Gastroesophageal sphincter (tissue), 4 donors: Measurements from ENCODE around the gene FLNA. TPM values are rescaled to one million over a fixed set of nuclear protein-coding genes. Genes with fewer than 3 reads are reported as not detected.

ENCODE experiments used
- ATAC-seq: fragments of 150-250 bp; one replicate; pipeline ENCODE4 v1.9.1; 2016; ENCODE audit warnings: mild to moderate bottlenecking, moderate library complexity
- H3K27ac ChIP-seq, 4 donors: fragments of 200-600 bp; sonication (generic) in 3 of 4; 1 replicate in 3 of 4; 2 replicates in 1 of 4; pipeline ENCODE4 v1.5.1; 2016 to 2019
- H3K27me3 ChIP-seq: fragments of 200-600 bp; sonication (generic); one replicate; pipeline ENCODE4 v1.5.1; 2019
- H3K36me3 ChIP-seq, 2 donors: fragments of 200-600 bp; sonication (generic); one replicate each; pipeline ENCODE4 v1.5.1; 2019; ENCODE audit warnings: control low read depth in 1 of 2
- H3K4me1 ChIP-seq, 3 donors: fragments of 200-600 bp; sonication (generic); 1 replicate in 2 of 3; 2 replicates in 1 of 3; pipeline ENCODE4 v1.5.1; 2016 to 2019; ENCODE audit warnings: control low read depth in 2 of 3
- H3K4me3 ChIP-seq, 2 donors: fragments of 200-600 bp; sonication (generic); one replicate each; pipeline ENCODE4 v1.5.1; 2019; ENCODE audit warnings: mild to moderate bottlenecking in 1 of 2, moderate library complexity in 1 of 2
- H3K9me3 ChIP-seq, 3 donors: fragments of 200-600 bp; sonication (generic); one replicate each; pipeline ENCODE4 v1.5.1; 2017 to 2019; ENCODE audit warnings: control low read depth in 2 of 3
- EP300 ChIP-seq: sonication (generic); formaldehyde crosslinking; IDR thresholded peaks from one replicate; pipeline ENCODE4 v1.6.1; 2017; ENCODE audit warnings: antibody characterized with exemption, mild to moderate bottlenecking
- POLR2A ChIP-seq, 2 donors: fragments of 450-650 bp; IDR thresholded peaks; one replicate each; pipeline ENCODE4 v1.6.1; 2017; ENCODE audit warnings: antibody characterized with exemption in 2 of 2, mild to moderate bottlenecking in 2 of 2, moderate library complexity in 1 of 2
- POLR2AphosphoS5 ChIP-seq: sonication (generic); formaldehyde crosslinking; IDR thresholded peaks from one replicate; pipeline ENCODE4 v1.6.1; 2017; ENCODE audit warnings: antibody characterized with exemption
- WGBS, 2 donors: methylation state at CpG; one replicate each; pipeline ENCODE4 v1.1.5; 2018; ENCODE audit warnings: low coverage in 1 of 2; 5-methylcytosine and 5-hydroxymethylcytosine counted together
- total RNA-seq, 4 donors: library from RNA; depleted of rRNA; stranded (reverse); fragments of >200 nt; gene quantifications; one replicate each; pipeline ENCODE4 v1.1.0, GENCODE V29; 2016
- TF ChIP-seq, protein P1 (sequence below), 4 experiments: fragments of 200-600 bp in 2 of 4; fragments of 450-650 bp in 2 of 4; sonication (generic) in 1 of 4; IDR thresholded peaks; one replicate each; pipeline ENCODE4 v1.5.1; 2017 to 2019; ENCODE audit warnings: antibody characterized with exemption in 4 of 4, mild to moderate bottlenecking in 2 of 4, moderate library complexity in 2 of 4

Gene FLNA
- total RNA-seq, 4 donors from 2014 or later, result 7,815 to 15,318 (median 8,757) TPM

DNA sequence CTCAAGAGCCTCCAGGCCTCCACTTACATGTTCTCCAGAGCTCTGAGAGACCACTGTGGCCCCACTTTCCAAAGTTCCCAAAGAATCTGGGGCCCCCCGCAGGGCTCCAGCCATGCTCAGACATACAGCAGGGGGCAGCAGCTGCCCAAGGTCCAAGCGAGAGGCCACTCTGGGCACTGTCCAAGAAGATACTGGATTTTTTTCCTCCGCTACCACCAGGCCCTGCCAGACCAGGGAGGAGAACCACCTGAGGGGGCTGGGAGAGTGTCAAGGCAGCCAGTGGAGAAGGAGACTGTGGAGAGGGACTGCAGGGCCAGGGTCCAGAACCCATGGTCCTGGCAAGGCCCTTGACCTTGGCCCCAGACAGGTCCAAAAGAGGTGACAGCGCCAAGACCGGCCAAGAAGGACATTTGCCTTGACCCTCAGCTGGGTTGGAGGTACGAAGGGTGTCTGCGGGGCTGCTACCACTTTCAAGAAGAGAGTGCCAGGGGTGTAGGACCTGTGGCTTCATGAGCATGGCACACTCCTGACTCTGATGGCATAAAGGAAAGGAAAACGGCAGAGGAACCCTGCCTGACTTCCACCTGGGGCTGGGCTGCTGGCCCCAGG, 10.0 kb upstream of the FLNA start:
- Histone ChIP-seq H3K27ac (peak overlapping the region in 3 of 4 donors; percentile 53 to 99 (median 57)), H3K4me3 (no peak overlapping the region), H3K27me3 (no peaks in the 10 kb centered on the region), H3K4me1 (peaks cover 0 to 40% (median 8%) of the 10 kb centered on the region in 3 donors), H3K9me3 (no peaks in the 10 kb centered on the region), H3K36me3 (peaks cover 0 to 5% of the 10 kb centered on the region in 2 donors)
- TF ChIP-seq POLR2A (IDR thresholded peaks at IDR 0.05) (no peak), POLR2AphosphoS5 (no peak), EP300 (no peak)
- TF ChIP-seq, protein P1, sequence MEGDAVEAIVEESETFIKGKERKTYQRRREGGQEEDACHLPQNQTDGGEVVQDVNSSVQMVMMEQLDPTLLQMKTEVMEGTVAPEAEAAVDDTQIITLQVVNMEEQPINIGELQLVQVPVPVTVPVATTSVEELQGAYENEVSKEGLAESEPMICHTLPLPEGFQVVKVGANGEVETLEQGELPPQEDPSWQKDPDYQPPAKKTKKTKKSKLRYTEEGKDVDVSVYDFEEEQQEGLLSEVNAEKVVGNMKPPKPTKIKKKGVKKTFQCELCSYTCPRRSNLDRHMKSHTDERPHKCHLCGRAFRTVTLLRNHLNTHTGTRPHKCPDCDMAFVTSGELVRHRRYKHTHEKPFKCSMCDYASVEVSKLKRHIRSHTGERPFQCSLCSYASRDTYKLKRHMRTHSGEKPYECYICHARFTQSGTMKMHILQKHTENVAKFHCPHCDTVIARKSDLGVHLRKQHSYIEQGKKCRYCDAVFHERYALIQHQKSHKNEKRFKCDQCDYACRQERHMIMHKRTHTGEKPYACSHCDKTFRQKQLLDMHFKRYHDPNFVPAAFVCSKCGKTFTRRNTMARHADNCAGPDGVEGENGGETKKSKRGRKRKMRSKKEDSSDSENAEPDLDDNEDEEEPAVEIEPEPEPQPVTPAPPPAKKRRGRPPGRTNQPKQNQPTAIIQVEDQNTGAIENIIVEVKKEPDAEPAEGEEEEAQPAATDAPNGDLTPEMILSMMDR (IDR thresholded peaks at IDR 0.05), result peak in 3 of 4 experiments; percentile 12 to 60 (median 33)
- 50% methylated on average over 1 of the region's 8 CpGs; no CpG with 5 or more reads in 1 of the 2 donors for WGBS, 2 donors
- ATAC-seq, result no peak

DNA sequence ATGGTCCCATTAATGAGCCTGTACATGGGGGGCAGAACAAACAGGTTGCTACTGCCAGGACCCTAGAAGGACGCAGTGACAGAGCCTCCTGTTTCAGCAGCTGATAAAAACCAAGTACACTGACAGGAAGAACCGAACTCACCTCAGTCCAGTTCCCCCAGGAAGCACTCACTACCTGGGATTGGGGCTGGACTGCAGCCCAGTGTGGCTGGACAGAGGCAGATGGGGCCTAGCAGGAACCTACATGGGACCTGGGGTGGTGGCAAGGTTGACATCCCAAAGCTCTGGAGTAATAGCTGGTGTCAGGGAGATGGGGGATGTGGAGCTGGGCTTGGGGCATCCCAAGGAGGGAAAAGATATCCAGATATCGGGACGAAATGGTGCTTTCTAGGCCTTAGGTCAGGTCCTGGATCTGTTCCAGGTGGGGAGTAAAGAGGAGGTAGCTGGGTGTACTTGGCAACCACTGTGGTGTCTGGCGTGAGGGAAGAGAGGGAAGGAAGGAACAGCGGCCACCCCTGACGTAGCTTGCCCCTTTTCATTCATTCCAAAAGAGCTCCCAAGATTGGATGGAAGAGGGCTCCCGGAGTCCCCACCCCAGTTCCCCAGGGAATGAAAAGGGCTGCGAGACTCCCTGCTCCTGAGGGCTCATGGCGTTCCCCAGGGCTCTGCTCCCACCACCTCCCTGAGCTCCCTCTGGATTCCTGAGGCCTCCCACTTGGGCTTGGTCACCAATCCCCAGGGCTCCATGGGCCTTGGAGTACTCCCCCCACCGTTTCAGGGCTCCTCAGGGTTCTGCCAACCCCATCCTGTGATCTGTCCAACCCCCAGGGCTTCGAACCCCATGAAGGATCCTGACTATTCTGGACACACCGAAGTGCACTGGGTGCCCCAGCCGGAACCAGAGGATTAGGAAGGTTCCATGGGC, 9.2 kb upstream of the FLNA start:
- no peak for ATAC-seq
- no peak for TF ChIP-seq POLR2A (IDR thresholded peaks at IDR 0.05)
- no peak for TF ChIP-seq EP300
- TF ChIP-seq, protein P1 (IDR thresholded peaks at IDR 0.05), result no peak
- TF ChIP-seq POLR2AphosphoS5, result no peak
- Histone ChIP-seq H3K27me3 (no peaks in the 10 kb centered on the region), H3K4me1 (peaks cover 0 to 40% (median 8%) of the 10 kb centered on the region in 3 donors), H3K9me3 (no peaks in the 10 kb centered on the region), H3K36me3 (peaks cover 0 to 5% of the 10 kb centered on the region in 2 donors), H3K27ac (peak overlapping the region in 3 of 4 donors; percentile 53 to 99 (median 57)), H3K4me3 (no peak overlapping the region)
- 6 to 62% methylated on average over 2 to 3 of the region's 14 CpGs for WGBS, 2 donors

DNA sequence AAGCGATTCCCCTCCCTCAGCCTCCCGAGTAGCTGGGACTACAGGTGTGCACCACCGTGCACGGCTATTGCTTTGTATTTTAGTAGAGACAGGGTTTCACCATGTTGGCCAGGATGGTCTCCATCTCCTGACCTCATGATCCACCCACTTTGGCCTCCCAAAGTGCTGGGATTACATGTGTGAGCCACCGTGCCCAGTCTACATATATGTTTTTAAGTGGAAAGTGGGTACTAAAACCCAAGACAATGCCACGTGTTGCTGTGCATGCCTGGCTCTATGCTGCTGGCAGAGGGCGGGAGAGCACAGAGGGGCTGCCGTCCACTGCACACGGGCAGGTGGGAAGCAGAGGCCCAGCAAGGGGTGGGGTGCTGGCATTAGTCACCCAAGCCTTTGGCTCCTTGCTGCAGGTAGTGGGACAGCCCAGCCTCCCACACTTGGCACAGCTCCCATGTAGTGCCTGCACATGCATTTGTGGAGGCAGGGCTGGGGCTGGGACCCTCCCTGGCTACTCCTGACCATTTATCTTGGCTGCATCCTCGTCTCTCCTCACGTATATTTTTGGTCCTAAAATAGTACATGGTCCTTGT, 8.1 kb upstream of the FLNA start:
- H3K36me3 ChIP-seq, result peaks cover 0 to 5% of the 10 kb centered on the region in 2 donors
- no peaks in the 10 kb centered on the region for H3K9me3 ChIP-seq
- TF ChIP-seq, protein P1 (IDR thresholded peaks at IDR 0.05), result no peak
- TF ChIP-seq POLR2AphosphoS5, result no peak
- no peak for TF ChIP-seq EP300
- no peak for TF ChIP-seq POLR2A (IDR thresholded peaks at IDR 0.05)
- H3K27me3 ChIP-seq, result no peaks in the 10 kb centered on the region
- no peak overlapping the region for H3K4me3 ChIP-seq
- ATAC-seq, result no peak
- H3K4me1 ChIP-seq, result peaks cover 0 to 44% (median 8%) of the 10 kb centered on the region in 3 donors
- WGBS, 2 donors, result 20 to 92% methylated on average over 2 to 4 of the region's 11 CpGs
- H3K27ac ChIP-seq, result peak overlapping the region in 3 of 4 donors; percentile 2 to 99 (median 53)

DNA sequence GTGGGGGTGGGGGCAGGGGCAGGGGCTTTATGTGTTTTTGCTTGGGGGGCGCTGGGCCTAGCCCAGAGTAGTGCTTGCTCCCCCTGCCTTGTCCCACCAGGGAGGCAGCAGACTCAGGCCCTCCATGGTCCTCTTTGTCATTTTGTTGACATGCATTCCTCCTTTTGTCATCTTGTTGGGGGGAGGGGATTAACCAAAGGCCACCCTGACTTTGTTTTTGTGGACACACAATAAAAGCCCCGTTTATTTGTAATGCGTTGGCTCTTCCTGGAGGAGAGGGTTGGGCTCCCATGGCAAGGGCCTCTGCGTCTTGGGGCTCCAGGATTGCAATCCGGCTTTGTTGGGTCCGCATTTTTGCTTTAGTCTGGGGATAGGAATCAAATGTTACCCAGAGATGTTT, 6.8 kb upstream of the FLNA start:
- Histone ChIP-seq H3K4me1 (peaks cover 0 to 56% (median 8%) of the 10 kb centered on the region in 3 donors), H3K36me3 (peaks cover 0 to 5% of the 10 kb centered on the region in 2 donors), H3K27me3 (no peaks in the 10 kb centered on the region), H3K9me3 (no peaks in the 10 kb centered on the region), H3K4me3 (peak overlapping the region in 1 of 2 donors; percentile 81), H3K27ac (peak overlapping the region in 3 of 4 donors; percentile 97 to 99 (median 98))
- 33 to 43% methylated on average over 1 to 5 of the region's 6 CpGs for WGBS, 2 donors
- TF ChIP-seq POLR2AphosphoS5, result no peak
- no peak for ATAC-seq

DNA sequence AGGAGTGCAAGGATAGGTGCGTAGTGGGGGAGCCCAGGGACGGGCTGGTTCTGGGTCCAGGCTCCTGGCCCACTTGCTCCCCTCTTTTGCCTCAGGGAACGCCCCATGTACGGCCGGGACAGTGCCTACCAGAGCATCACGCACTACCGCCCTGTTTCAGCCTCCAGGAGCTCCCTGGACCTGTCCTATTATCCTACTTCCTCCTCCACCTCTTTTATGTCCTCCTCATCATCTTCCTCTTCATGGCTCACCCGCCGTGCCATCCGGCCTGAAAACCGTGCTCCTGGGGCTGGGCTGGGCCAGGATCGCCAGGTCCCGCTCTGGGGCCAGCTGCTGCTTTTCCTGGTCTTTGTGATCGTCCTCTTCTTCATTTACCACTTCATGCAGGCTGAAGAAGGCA, 6.4 kb upstream of the FLNA start:
- H3K27me3 ChIP-seq, result no peaks in the 10 kb centered on the region
- peaks cover 0 to 58% (median 8%) of the 10 kb centered on the region in 3 donors for H3K4me1 ChIP-seq
- TF ChIP-seq POLR2AphosphoS5, result no peak
- TF ChIP-seq, protein P1 (IDR thresholded peaks at IDR 0.05), result no peak
- TF ChIP-seq POLR2A (IDR thresholded peaks at IDR 0.05), result no peak
- TF ChIP-seq EP300, result no peak
- peak overlapping the region in 1 of 2 donors; percentile 81 for H3K4me3 ChIP-seq
- WGBS, 2 donors, result 69 to 72% methylated on average over 5 to 13 of the region's 14 CpGs
- H3K27ac ChIP-seq, result peak overlapping the region; percentile 97 to 100 (median 98)
- ATAC-seq, result no peak
- no peaks in the 10 kb centered on the region for H3K9me3 ChIP-seq
- H3K36me3 ChIP-seq, result peaks cover 0 to 5% of the 10 kb centered on the region in 2 donors
